ENCODE data around the gene DPP7. TPM values are rescaled to one million over a fixed set of nuclear protein-coding genes. Genes with fewer than 3 reads are reported as not detected.

Gene DPP7
- polyA plus RNA-seq, 3 donors from 2014 or later = 136 to 176 (median 168) TPM

DNA sequence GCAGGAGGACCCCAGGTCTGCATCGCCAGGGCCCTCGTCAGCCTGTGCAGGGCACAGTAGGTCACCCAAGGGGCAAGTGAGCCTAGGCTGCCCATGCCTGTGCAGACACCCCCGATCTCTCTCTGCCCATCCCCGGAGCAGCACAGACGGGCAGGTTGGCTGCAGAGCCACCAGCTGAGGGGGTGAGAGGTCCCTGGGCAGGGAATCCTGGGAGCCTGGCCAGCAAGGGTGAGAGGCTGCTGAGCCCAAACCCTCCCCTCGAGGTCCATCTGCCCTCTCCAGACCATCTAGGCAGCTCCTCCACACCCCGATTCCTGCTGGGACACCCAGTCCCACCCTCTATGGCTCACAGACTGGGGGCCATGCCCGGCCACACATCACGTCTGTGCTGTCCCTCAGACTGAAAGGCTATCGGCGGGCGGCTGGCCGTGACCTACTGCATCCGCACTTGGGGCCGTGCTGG lies 2.8 kb upstream of the DPP7 start:
- H3K4me1 Mint-ChIP-seq = peaks cover 0 to 5% of the 10 kb centered on the region in 2 donors
- no peak overlapping the region for H3K4me3 Mint-ChIP-seq
- DNase-seq = no peak
- no peaks in the 10 kb centered on the region for H3K36me3 Mint-ChIP-seq
- peaks cover 2 to 4% (median 3%) of the 10 kb centered on the region in 3 donors for H3K27me3 Mint-ChIP-seq (ENCODE audit: low read depth in 3 of 3)
- no peak overlapping the region for H3K27ac Mint-ChIP-seq
- H3K9me3 Mint-ChIP-seq = no peaks in the 10 kb centered on the region

DNA sequence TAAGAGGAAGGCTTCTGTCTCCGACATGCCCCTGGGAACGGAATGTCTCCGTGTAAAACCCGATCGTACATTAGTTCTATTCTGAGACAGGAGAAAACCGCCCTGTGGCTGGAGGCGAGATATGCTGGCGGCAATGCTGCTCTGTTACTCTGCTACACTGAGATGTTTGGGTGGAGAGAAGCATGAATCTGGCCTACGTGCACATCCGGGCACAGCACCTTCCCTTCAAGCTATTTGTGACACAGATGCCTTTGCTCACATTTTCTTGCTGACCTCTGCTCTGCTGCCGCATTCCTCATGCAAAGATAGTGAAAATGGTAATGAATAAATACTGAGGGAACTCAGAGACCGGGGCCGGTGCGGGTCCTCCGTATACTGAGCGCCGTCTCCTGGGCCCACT lies 2.2 kb upstream of the DPP7 start:
- Mint-ChIP-seq H3K4me1 (peaks cover 0 to 3% of the 10 kb centered on the region in 2 donors), H3K36me3 (no peaks in the 10 kb centered on the region), H3K27ac (peak overlapping the region in 1 of 6 donors; percentile 45), H3K4me3 (peak overlapping the region in 2 of 5 donors; percentile 21 to 29), H3K27me3 (ENCODE audit: low read depth in 3 of 3) (peaks cover 2 to 4% (median 3%) of the 10 kb centered on the region in 3 donors), H3K9me3 (no peaks in the 10 kb centered on the region)
- DNase-seq = no peak

DNA sequence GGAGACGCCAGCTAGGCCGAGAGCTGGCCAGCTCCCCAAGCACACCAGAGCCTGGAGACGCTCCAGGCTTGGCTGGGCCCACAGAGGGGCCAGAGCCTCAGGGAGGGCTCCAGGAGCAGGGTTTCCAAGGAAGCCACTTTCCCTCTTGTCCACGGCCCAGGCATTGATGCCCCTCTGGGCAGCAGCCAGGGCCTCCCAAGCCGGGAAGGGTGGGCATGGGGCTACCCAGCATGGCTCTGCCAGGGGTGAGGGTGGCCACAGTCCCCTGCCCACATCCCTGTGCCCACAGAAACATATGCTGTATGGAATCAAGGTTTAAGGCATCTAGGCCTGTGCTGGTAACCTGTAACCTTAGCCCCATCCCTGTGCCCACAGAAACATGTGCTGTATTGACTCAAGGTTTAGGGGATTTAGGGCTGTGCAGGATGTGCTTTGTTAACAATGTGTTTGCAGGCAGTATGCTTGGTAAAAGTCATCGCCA lies 1.5 kb upstream of the DPP7 start:
- no peak for DNase-seq
- no peak overlapping the region for H3K4me3 Mint-ChIP-seq
- peaks cover 2 to 4% (median 3%) of the 10 kb centered on the region in 3 donors for H3K27me3 Mint-ChIP-seq (ENCODE audit: low read depth in 3 of 3)
- H3K4me1 Mint-ChIP-seq = peaks cover 0 to 3% of the 10 kb centered on the region in 2 donors
- H3K36me3 Mint-ChIP-seq = no peaks in the 10 kb centered on the region
- no peaks in the 10 kb centered on the region for H3K9me3 Mint-ChIP-seq
- H3K27ac Mint-ChIP-seq = no peak overlapping the region

DNA sequence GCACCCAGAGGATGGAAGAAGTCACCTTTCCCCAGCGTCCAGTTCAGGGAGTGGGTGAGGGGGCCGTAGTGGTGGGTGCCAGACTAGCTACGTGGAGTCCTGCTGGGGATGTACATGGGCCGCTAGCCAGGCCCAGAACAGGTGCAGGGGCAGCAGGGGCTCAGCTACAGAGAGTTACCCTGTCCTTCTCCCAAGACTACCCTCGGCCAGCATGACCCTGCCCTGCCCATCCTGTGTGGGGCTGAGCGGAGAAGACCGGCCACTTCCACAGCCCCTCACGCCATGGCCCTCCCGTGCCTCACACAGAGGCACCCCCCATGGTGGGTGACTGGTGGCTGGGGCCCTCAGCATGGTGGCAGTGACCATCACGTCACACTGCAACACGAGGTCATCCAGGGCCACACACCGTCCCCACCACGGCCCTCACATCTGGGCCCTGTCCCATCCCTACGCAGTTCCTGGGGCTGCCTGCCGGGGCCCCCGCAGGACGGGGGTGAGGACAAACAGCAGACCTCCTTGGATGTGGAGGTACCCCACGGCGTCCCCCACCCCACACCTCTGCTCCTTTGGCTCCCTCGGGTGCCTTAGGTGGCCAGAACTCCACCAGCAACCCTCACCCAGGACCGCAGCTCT lies 977 bp upstream of the DPP7 start:
- H3K4me1 Mint-ChIP-seq = peaks cover 0 to 4% of the 10 kb centered on the region in 2 donors
- peaks cover 2 to 4% (median 3%) of the 10 kb centered on the region in 3 donors for H3K27me3 Mint-ChIP-seq (ENCODE audit: low read depth in 3 of 3)
- H3K4me3 Mint-ChIP-seq = peak overlapping the region in 2 of 5 donors; percentile 30 to 42
- H3K36me3 Mint-ChIP-seq = no peaks in the 10 kb centered on the region
- no peak for DNase-seq
- H3K27ac Mint-ChIP-seq = no peak overlapping the region
- no peaks in the 10 kb centered on the region for H3K9me3 Mint-ChIP-seq

DNA sequence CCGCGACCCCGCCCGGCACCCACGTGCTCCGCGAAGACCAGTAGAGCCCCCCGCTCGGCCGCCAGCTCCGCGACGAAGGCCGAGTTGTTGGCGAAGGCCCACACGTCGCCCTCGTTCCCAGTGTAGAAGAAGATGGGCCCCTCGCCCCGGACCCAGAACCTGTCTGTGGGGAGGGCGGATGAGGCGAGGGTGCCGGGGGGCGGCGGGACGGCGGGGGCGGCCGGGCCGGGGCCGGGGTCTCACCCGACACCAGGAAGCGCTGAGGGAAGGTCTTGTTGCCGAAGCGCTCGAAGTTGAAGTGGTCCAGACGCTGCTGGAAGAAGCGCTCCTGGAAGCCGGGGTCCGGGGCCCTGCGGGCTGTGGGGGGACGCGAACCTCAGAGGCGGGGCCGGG lies 317 bp downstream of the DPP7 start:
- no peak overlapping the region for H3K27ac Mint-ChIP-seq
- H3K4me3 Mint-ChIP-seq = peak overlapping the region in 4 of 5 donors; percentile 18 to 64 (median 52)
- peaks cover 2 to 3% (median 2%) of the 10 kb centered on the region in 3 donors for H3K27me3 Mint-ChIP-seq (ENCODE audit: low read depth in 3 of 3)
- peak in 1 of 3 donors; percentile 31 for DNase-seq
- H3K4me1 Mint-ChIP-seq = peaks cover 0 to 4% of the 10 kb centered on the region in 2 donors
- no peaks in the 10 kb centered on the region for H3K36me3 Mint-ChIP-seq
- H3K9me3 Mint-ChIP-seq = no peaks in the 10 kb centered on the region

DNA sequence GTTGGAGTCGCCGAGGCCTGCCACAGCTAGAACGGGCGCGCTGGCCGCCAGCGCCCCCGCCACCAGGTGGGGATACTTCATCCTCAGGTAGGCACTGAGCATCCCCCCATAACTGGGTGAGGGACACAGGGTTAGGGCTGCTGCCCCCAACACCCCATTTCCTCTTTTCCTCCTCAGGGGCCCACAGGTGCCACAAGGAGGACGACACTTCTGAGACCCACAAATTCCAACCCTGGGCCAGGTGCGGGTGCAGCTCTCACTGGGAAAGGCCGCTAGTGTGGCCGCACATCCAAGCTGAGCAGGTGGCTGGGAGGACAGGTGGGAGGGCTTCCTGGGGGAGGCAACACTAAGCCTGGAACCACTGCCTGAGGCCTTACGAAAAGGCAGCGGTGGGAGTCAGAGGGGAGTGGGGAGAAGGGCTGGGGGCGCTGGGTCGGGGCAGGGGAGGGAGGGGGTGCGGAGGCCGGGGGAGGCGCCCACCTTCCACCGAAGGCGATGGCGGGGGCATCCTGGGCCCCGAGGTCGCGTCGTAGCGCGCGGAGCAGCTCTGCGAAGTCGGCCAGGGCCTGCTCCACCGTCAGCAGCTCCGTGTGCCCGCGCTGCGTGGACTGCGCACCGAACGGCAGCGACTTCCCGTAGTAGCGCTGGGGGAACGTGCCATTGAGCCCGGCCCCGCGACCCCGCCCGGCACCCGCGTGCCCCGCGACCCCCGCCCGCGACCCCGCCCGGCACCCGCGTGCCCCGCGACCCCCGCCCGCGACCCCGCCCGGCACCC lies 961 bp downstream of the DPP7 start:
- Mint-ChIP-seq H3K4me1 (peaks cover 0 to 4% of the 10 kb centered on the region in 2 donors), H3K27me3 (ENCODE audit: low read depth in 3 of 3) (peaks cover 0 to 3% (median 1%) of the 10 kb centered on the region in 3 donors), H3K27ac (no peak overlapping the region), H3K36me3 (no peaks in the 10 kb centered on the region), H3K9me3 (no peaks in the 10 kb centered on the region), H3K4me3 (peak overlapping the region in 4 of 5 donors; percentile 47 to 72 (median 65))
- DNase-seq = no peak

DNA sequence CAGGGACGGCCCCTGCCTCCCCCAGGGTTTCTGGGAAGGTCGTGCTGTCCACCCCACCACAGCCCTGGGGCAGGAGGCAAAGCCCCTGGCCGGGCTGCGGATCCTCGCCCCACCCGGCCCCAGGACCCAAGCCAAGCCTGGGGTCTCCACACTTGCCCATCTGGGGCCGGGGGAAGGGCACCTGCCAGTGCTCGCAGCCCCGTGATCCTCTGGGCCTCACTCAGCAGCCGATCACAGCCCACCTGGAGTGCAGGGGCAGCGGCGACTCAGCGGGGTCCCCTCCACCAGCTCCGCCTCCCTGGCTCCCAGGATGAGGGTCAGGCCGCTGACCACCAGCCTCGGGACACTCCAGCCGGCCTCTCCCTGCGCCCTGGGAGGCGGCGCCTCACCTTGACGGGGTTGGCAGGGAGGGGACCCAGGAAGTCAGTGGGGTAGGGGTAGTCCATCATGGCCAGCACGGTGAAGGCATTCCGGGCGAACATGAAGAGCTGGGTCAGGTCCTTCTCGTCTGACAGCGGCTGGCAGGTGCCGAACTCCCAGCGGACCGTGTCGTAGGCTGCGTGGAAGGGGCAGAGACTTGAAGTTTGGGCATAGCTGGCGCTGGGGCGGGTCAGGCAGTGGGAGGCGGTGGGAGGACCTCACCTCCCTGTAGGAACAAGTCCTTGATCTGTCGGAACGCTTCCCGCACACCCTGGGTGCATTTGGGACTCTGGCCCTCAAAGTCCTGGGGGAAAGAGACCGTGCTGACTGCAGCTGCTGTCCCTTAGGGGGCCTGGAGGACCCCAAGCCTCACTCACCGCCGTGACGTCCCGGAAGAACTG lies 1.8 kb downstream of the DPP7 start:
- no peaks in the 10 kb centered on the region for H3K36me3 Mint-ChIP-seq
- peak overlapping the region in 4 of 5 donors; percentile 51 to 72 (median 65) for H3K4me3 Mint-ChIP-seq
- peaks cover 0 to 3% (median 1%) of the 10 kb centered on the region in 3 donors for H3K27me3 Mint-ChIP-seq (ENCODE audit: low read depth in 3 of 3)
- no peaks in the 10 kb centered on the region for H3K9me3 Mint-ChIP-seq
- H3K27ac Mint-ChIP-seq = no peak overlapping the region
- peaks cover 0 to 4% of the 10 kb centered on the region in 2 donors for H3K4me1 Mint-ChIP-seq
- no peak for DNase-seq

DNA sequence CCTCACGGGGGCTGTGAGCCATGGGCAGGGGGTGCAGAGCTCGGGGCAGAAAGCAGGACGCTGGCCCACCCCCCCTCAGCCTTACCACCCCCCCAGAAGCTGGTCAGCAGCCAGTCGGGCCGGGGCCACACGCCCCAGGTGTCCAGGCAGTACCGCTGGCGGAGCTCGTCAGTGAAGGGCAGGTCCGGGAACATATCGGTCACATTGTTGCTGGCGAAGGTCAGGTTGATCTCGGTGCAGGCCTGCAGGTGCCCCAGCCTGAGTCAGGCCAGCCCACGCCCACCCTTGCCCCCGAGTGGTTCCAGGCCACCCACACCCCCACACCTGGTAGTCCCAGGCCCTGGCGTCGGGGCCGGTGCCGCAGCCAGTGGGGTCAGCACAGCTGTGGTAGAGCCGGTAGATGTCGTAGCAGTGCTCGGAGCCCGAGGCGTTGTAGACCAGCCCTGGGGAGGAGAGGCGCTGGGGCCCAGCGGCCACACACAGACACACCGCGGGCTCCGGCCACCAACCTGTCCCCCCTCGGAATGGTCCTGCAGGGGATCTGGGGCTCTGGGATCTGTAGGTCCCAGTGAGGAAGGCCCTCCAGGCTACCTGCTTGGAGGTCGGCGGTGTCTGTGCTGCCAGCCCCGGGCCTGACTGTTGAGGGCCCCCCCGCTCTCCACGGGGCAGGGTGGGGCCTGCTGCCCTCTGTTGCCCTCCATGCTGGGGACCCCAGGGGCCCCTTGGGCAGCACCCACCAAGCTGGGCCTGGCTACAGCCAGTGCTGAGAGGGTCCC lies 2.6 kb downstream of the DPP7 start:
- H3K36me3 Mint-ChIP-seq = no peaks in the 10 kb centered on the region
- H3K4me1 Mint-ChIP-seq = peaks cover 0 to 4% of the 10 kb centered on the region in 2 donors
- H3K27ac Mint-ChIP-seq = no peak overlapping the region
- peak overlapping the region in 1 of 5 donors; percentile 24 for H3K4me3 Mint-ChIP-seq
- H3K27me3 Mint-ChIP-seq (ENCODE audit: low read depth in 3 of 3) = peaks cover 0 to 3% (median under 1%) of the 10 kb centered on the region in 3 donors
- H3K9me3 Mint-ChIP-seq = no peaks in the 10 kb centered on the region
- no peak for DNase-seq

DNA sequence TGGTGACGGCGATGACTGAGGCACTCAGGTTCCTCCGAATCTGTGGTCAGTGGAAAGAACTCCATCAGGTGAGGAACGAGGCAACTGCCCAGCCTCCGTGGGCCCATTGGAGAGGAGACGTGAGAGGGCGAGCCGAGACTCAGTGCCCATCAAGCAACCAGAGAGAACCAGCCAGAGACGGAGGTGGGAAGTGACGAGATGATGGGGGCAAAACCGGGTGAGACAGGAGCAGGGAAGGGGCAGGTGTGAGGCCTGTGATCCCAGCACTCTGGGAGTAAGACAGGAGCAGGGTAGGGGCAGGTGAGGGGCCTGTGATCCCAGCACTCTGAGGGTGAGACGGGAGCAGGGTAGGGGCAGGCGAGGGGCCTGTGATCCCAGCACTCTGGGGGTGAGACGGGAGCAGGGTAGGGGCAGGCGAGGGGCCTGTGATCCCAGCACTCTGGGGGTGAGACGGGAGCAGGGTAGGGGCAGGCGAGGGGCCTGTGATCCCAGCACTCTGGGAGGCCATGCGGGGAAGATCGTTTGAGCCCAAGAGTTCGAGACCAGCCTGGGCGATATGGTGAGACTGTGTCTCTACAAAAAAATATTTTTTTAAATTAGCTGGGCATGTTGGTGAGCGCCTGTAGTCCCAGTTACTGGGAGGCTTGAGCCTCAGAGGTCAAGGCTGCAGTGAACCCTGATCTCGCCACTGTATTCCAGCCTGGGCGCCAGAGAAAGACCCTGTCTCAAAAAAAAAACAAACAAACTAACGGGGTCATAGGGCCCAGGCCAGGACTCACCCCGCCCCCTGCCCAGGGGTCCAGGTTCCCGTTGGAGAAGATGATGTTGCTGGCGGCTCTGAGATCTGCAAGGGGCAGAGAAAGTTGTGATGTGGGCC lies 3.4 kb downstream of the DPP7 start:
- no peak for DNase-seq
- H3K36me3 Mint-ChIP-seq = no peaks in the 10 kb centered on the region
- no peaks in the 10 kb centered on the region for H3K9me3 Mint-ChIP-seq
- H3K4me3 Mint-ChIP-seq = no peak overlapping the region
- H3K27me3 Mint-ChIP-seq (ENCODE audit: low read depth in 3 of 3) = peaks cover 0 to 3% (median 0%) of the 10 kb centered on the region in 3 donors
- H3K4me1 Mint-ChIP-seq = peaks cover 0 to 4% of the 10 kb centered on the region in 2 donors
- no peak overlapping the region for H3K27ac Mint-ChIP-seq

DNA sequence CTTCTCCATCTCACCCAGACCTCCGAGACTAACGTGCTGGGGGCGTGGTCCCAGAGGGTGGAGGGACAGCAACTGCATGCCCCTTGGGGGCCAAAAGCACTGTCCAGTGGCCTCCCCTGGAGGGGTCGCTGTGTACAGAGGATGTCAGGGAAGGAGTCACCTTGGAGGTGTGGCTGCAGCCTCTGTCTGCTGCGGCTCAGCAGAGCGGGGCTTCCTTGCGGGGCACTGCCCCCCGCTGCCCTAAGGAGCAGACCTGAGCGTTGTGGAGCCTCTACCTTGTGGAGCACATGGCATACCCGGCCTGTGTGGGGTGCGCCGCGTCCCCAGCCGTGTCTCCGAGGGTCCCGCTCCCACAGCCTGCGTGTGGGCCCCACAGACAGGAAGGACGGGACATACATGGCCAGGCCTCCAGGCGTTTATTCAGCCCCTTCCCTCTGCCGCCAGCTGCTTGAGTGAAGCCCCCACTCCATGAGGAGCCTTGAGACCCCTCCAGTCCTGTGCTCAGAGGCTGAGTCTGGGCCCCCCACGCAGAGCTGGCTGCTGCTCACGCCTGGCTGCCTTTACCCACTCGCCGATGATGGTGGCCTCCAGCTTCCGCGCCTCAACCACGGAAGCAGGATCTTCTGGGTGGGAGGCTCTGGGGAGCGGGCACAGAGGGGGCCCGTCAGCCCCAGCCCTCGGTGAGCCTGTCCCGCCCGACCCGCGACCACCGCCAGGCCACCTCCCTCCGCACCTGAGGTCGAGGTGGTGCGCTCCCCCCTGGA lies 4.2 kb downstream of the DPP7 start:
- H3K4me3 Mint-ChIP-seq = no peak overlapping the region
- H3K36me3 Mint-ChIP-seq = peaks cover 0 to 5% (median 0%) of the 10 kb centered on the region in 3 donors
- H3K27me3 Mint-ChIP-seq (ENCODE audit: low read depth in 3 of 3) = peaks cover 0 to 3% (median 0%) of the 10 kb centered on the region in 3 donors
- no peak for DNase-seq
- no peak overlapping the region for H3K27ac Mint-ChIP-seq
- H3K9me3 Mint-ChIP-seq = no peaks in the 10 kb centered on the region
- peaks cover 0 to 4% of the 10 kb centered on the region in 2 donors for H3K4me1 Mint-ChIP-seq

DNA sequence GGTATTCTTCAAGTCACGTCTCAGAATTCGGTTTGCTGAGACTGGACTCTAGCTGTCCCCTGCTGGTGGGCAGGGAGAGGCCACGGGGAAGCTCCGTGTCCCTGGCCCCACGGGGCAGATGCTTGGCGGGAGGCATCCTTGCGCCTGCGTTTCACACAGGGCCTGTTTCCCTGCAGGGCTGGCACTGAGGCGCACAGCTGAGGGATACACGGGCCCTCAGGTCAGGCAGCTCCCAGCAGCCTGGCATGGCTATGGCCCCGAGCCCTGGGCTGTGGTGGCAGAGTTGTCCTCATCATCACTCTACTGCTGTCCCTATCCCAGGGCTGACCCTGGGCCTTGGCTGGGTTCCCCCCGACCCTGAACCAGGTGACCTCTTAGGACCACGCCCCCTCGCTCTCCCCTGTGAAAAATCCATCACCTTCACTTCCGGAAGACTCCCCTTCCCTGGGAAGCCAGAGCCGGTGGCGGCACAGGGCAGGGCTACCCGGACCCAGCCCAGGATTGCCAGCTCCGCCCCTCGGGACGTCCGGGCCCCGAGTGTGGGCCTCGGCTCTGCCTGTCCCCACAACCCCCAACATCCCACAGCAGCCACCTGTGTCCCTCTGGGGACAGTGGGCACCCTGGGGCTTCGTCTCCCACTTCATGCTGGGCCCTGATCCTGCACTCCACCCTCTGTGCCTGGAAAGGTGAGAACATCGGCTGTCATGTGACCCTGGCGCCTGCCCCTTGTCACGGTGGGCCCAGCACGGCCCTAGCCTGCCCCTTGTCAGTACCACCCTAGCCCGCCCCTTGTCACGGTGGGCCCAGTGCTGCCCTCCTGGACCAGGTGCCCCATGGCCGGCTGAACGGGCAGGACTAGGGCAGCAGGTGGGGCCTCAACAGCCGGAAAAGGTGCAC lies 5.0 kb downstream of the DPP7 start:
- no peak overlapping the region for H3K4me3 Mint-ChIP-seq
- no peak for DNase-seq
- peaks cover 0 to 4% of the 10 kb centered on the region in 2 donors for H3K4me1 Mint-ChIP-seq
- H3K27ac Mint-ChIP-seq = no peak overlapping the region
- H3K9me3 Mint-ChIP-seq = no peaks in the 10 kb centered on the region
- H3K27me3 Mint-ChIP-seq (ENCODE audit: low read depth in 3 of 3) = peaks cover 0 to 3% (median 2%) of the 10 kb centered on the region in 3 donors
- H3K36me3 Mint-ChIP-seq = peaks cover 0 to 9% (median 0%) of the 10 kb centered on the region in 3 donors

Data from immature natural killer cell (primary cell).